Measurements from ENCODE around the gene HASPIN.

Gene HASPIN

DNA sequence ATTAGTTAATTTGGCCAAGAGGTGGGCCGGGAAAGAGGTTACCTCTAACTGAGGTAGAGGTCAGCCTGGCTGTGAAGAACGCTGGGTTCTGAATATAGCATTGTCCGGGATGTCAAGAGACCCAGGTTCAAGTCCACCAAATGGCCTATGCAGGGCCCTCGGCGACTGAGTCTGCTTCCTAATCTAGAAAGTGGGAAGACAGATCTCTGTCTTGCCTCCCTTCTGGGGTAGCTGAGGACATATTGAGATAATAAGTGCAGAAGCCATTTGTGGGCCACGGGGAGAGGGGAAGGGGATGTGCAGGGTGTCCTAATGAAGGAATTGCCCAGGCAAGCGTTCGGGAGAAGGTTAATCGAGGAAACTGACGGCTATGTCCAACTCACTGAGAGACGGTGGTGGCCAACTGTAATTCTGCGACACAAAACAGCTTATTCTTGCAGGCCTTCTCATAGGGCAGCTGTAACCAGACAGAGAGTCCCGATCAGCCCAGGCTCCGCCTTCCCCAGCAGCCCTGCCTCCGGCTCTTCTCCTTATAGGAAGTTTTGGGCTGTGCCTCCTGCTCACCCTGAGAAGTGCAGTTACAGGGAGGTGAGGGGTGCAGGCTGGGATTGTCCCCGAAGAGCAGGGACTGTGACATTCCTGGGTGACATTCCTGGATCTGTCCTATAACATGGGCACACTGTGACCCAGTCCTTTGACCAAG is 15.9 kb downstream of the HASPIN start:
- no peak for DNase-seq

DNA sequence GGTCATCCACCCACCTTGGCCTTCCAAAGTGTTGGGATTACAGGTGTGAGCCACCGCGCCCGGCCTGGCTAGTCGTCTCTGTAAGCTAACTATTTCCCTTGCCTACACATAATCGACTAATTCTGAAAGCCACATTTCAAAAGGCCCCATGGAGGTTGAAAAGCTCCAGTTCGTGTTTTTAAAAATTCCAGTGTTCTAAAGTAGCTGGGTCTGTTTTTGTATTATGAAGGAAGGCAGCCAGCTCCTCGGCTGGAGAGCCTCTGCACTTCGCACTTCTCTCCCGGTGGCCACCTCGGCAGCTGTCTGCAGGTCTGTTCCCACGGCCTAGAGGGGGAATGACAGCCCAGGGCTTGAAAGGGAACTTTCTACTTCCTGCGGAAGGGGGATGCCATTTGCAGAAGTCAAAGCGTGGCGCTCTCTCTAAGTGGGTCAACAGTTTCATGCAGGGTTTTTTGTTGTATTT is 16.9 kb downstream of the HASPIN start:
- DNase-seq, result no peak

DNA sequence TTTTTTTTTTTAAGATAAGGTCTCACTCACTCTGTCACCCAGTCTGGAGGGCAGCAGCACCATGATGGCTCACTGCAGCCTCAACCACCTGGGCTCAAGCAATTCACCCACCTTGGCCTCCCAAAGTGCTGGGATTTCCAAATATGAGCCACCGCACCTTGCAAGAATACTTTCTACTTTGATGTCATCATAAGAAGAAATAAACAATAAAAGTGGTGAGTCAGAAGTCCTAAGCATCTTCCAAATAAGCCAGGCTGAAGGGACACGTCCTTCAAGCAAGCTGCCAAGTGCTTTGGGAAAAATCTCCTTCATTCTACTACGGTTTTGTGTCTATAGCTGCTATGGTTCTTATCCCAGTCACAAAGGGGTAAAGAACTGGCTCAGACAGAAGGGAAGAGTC is 20.3 kb downstream of the HASPIN start:
- no peak for DNase-seq

DNA sequence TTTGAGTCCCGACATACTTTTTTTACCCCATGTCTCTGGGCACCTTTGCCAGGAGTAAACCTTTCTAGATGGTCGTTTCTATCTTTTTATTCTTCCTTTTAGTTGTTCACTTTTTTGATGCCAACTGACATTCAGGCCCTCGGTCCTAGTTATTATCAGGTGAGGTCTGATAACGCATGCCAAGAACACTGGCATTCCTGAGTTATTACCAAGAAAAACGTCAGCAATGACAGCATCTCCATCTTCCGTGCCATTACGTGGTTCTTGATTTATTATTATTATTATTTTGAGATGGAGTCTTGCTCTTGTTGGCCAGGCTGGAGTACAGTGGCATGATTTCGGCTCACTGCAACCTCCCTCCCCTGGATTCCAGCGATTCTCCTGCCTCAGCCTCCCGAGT is 21.4 kb downstream of the HASPIN start:
- no peak for DNase-seq

DNA sequence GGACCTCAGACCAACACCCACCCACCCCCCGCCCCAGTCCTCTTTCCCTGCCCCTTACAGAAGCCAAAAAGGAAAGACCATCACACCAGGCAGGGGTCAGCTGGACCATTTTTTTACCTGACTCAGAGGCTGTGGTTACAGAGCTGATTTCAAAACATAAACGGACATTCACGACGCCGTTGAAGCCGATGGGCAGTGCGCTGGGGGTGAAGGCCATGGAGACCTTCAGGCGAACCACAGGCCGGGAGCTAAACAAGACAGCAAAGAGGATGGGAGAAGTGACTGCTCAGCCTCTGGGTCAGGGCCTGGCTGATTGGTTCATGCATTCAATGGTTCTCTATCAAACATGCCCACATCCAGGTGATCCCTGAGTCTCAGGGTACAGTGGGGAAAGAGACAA is 24.1 kb downstream of the HASPIN start:
- no peak for DNase-seq

DNA sequence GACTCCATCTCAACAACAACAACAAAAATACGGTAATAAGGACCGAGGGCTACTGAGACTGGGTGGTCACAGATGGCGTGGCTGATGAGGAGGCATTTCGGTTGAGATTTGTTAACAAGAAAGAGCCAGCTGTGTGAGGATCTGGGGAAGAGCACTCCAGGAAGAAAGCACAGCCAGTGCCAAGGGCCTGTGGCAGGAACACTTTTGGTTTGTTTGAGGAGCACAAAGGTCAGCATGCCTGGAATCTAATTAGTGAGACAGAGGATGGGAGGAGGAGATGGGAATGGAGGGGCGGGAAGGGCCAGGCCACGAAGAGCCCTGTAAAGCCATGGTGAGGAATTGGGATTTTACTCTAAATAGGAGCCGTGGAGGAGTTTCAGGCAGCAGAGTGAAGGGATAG is 24.9 kb downstream of the HASPIN start:
- DNase-seq, result no peak

DNA sequence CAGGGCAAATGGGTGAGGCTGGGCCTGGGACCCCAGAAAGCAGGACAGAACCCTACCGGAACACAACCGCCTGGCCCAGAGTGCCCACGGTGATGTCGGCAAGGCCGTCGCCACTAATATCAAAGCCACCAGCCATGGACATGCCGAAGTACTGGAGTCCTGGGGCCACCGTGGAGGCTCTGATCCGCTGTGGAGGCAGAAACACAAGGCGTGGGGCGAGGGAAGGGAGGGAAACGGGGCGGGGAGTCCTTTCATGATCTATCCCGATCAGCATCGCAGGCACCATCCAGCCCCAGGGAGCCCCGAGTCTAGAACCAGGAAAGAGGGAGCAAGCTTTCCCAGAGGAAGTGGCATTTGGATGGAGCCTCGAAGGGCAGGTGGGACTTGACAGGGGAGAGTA is 26.6 kb downstream of the HASPIN start:
- no peak for DNase-seq

DNA sequence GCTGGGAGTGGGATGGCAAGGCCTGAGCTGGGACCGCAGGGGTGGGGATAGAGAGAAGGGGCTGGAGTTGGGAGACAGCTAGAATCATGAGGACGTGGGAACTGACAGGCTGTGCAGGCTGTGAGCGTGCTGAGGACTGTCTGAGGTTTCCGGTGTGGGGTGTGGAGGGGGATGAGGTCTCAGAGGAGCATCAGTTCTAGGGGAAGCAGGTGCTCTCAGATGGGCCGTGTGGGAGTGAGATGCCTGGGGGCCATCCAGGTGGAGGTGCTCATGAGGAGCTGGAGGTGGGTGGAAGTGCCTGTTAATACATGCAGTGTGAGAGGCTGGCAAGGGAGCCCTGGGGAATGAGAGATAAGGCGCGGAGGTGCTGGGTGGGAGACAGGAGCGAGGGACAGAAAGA is 27.2 kb downstream of the HASPIN start:
- DNase-seq, result no peak

DNA sequence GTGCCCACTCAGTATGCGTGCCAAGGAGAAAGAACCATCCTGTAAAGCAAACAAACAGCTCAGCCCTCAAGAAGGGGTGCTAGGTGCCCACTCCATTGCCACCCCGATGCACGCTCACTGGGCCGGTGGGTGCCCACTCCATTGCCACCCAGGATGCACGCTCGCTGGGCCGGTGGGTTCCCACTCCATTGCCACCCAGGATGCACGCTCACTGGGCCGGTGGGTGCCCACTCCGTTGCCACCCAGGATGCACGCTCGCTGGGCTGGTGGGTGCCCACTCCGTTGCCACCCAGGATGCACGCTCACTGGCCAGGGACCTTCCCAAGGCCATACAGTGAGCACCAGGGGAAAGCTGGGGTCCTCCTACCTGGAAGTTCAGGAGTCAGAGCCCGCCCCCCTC is 28.1 kb downstream of the HASPIN start:
- no peak for DNase-seq

DNA sequence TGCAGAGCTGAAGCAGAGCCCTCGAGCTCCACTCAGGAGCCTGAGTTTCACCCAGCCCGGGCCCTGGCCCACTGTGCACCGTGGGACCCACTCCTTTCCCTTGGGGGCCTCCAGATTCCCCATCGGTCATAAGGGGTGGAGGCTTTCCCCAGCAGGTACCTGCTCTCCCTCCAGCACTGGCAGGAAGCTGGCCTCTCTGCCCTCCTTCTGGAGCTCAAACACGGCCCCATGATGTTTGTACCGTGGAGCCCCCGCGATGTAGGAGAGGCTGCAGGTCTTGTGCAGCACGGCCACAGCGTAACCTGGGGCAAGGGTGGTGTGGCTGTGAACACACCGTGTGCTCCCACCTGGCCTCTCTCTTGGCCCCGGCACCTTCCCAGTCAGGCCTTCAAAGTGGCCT is 29.9 kb downstream of the HASPIN start:
- no peak for DNase-seq

DNA sequence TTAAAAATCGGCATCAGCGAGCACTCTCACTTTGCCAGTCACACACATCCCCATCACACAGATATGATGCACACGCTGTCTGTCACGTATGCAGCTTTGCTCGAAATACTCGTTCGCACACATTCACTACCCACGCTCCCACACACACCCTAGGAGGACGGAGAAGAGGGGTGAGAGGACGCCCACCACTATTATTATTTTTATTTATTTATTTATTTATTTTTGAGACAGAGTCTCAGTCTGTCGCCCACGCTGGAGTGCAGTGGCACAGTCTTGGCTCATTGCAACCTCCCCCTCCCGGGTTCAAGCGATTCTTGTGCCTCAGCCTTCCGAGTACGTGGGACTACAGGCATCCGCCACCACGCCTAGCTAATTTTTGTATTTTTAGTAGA is 30.4 kb downstream of the HASPIN start:
- DNase-seq, result no peak

DNA sequence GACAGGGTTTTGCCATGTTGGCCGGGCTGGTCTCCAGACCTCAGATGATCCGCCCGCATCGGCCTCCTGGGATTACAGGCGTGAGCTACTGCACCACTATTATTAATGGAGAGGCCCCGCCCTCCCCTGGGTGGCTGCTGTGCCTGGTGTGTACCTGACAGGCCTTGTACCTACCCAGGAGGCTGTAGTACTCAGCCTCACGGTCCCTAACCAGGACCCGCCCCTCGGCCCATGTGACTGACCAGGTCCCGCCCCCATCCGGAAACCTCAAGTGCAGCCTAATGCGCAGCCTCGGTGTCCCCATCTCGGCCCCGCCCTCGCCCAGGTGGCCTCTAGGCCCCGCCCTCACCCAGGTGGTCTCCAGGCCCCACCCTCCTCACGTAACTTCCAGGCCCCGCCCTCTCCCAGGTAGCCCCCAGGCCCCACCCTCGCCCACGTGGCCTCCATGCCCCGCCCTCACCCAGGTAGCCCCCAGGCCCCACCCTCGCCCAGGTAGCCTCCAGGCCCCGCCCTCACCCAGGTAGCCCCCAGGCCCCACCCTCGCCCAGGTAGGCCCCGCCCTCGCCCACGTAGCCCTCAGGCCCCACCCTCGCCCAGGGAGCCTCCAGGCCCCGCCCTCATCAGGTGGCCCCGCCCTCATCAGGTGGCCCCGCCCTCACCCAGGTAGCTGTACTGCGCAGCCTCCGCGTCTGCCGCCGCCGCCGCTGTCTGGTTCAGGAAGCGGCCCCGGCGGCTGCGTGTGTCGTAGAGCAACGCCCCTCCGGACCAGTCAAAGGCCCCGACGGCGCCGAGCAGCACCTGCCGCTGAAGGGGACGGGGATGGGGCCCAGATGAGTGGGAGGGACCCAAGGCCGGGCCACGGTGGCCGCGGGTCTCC is 31.0 kb downstream of the HASPIN start:
- peak; percentile 34 for DNase-seq

DNA sequence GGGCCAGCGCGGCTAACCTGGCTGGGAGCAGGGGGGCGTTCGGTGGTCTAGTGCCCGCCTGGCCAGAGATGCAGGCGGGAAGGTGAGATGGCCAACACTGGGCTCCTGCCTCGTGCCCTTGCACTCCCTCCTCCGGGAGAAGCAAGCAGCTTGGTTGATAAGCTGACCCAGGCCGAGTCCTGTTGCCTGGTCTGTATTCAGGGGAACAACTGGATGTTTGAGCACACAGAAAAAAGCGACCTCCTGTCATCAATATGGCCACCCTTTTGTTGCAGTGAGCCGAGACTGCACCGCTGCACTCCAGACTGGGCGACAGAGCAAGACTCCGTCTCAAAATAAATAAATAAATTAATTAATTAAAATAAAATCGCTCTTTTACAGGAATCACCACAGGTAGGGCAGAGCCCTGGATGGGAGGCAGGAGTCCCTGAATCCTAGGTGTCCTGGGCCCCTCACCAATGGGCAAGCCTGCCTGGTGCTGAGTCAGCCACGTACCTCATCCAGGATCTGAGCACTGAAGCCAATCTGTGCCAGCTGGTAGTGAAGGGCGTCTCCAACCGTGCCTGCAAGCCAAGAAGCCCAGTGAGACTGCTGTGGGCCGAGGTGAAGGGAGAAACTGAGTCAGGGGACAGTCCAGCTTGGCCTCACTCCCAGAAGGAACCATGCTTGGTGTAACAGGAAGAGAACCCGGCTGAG is 31.8 kb downstream of the HASPIN start:
- no peak for DNase-seq

DNA sequence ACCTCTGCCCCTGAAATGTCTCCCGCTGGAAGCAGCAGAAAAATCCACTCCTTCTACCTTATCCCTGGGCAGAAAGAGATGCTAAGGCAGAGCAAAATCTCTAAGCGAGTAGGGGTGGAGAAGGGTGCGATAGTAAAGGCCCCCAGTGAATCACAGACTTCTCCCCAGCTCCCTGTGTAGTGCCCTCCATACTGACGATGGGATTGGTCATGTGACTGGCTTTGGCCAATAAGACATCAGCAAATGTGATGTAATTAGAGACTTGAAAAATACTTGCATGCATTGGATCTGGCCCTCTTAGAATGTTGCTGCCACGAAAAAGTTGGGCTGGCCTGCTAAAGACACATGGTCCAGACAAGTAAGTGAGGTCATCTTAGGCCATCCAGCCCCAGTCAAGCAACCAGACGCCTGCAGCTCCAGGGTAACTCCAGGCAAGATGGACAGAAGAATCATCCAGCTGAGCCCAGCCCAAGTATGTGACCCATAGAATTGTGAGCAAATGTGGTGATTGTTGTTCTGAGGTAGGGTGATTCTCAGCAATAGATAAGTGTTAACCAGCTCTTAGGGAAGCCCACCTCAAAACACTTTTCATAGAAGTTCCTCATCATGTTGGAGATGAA is 36.0 kb downstream of the HASPIN start:
- DNase-seq, result no peak

DNA sequence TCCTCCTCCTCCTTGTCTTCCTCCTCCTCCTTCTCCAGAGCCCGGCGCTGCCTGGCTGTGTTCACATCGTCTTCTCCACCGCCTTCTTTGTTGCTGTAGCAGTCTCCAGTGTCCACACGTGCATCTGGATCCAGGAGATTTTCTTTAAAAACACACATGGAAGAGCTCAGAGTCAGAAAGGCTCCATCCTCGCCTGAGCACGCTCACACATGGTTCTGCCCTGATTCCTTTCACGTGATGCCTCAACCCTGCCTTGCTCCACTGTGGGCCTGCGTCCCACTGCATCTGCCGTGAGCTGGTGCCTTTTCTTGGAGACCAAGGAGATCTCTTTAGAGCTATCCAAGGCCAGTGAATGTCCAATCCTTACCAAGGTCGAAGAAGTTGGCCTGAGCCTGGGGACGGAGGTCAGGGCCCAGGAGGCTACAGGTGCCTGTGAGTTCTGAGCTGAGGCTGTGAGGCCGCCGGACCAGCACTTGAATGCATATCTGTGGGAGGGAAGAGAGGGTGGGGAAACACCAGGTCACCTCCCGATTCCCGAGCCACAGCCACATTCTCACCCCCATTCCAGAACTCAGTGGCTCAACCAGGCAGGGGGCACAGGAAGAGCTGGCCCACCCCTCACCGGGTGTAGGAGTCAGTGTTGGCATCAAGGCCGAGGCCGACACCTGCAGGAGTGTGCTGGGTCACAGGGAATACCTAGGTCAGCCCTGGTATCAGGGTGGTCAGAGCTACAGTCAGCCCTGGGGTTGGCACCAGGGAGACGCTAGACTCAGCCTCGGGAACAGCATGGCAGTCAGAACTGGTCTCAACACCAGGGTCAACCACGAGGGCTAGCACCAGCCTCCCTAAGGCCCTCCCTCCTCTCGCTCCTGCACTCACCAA is 37.6 kb downstream of the HASPIN start:
- no peak for DNase-seq

DNA sequence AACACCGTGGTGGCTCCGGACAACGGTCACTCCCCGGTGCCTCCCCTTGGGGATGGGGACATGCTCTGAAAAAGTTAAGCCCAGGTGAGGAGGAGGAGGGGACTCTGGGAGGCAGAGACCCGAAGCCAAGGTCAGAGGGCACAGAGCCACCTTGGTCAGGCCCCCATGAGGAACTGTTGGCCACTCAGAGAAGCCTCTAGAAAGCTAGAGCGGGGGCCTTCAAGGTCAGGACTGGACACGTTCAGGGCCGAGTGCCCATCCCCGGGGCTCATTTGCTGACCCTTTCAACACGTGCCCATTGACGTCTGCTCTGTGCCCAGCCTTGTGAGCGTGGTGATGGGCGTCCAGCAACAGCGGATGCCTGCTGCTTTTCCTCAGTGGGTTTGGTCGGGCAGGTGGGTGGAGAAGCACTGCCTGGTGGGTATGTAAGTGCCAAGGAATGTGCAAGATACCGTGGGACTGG is 38.2 kb downstream of the HASPIN start:
- DNase-seq, result no peak

DNA sequence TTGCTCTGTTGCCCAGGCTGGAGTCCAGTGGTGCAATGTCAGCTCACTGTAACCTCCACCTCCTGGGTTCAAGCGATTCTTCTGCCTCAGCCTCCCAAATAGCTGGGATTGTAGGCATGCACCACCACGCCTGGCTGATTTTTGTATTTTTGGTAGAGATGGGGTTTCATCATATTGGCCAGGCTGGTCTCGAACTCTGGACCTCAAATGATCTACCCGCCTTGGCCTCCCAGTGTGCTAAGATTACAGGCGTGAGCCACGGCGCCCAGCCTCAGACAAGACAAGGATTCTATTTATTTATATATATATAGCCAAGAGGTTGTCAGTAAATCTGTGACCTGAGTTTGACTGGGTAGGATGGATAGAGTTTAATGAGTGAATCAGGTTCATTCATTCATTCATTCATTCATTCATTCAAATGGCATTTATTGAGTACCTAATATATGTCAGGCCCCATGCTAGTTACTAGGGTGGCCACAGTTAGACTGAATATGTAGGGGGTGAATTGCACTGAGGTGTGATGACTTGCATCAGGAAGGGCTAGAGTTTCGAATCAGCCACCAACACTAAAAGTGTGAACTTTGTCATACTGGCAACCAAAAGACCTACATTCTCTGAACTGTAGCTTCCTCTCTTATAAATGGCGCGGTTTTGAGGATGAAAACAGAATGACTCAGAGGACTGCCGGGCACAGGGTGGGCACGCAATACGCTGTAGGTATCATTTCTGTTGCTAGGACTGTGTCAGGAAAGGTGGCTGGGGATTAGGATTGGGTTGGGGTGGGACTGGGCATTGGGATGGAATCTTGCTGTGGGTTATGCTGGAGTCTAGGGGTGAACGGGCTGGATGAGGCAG is 39.4 kb downstream of the HASPIN start:
- DNase-seq, result no peak

DNA sequence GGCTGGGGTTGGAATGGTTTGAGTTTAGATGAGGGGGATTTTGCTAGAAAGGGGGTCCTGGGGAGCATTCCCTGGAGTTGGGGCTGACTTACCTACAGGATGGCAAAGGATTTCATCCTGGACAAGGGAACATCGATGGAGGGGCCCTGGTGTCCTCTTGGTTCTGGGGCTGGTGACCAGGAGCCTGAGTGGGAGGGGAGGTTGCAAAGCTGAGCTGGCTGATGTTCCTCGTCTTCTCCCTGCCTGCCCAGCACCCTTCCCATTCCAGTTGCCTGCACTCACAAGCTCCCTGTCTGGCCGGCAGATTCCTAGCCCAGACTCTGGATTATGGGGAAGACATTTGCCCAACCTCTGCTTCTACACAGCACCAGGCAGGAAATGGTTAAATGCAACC is 40.1 kb downstream of the HASPIN start:
- no peak for DNase-seq

DNA sequence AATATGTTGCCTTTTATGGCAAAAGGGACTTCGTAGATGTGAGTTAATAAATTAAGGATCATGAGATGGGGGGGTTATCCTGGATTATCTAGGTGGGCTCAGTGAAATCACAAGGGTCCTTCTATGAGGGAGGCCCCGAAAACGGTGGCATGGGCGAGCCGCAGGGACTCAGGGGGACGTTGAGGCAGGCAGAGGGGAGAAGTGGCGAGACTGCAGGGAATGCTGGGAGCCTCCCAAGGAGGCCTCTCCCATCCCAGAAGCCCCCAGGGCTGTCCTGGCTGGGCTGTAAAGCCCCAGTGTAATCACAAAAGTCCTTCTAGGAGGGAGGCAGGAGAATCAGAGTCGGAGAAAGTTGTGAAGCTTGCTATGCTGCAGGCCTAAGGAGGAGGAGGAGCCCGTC is 42.3 kb downstream of the HASPIN start:
- DNase-seq, result no peak

DNA sequence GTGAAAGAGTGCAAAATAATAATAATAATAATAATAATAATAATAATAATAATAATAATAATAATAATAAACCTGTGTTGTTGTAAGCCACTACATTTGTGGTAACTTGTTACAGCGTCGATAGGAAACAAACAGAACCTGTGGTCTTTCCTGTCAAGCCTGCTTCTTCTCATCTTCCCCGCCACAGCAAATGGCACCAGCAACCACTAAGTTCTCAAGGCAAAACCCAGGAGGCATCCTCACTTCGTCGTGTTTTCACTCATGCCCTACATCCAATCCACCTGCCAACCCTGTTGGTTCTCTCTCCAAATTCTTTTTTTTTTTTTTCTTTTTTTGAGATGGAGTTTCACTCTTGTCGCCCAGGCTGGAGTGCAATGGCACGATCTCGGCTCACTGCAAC is 43.1 kb downstream of the HASPIN start:
- no peak for DNase-seq

DNA sequence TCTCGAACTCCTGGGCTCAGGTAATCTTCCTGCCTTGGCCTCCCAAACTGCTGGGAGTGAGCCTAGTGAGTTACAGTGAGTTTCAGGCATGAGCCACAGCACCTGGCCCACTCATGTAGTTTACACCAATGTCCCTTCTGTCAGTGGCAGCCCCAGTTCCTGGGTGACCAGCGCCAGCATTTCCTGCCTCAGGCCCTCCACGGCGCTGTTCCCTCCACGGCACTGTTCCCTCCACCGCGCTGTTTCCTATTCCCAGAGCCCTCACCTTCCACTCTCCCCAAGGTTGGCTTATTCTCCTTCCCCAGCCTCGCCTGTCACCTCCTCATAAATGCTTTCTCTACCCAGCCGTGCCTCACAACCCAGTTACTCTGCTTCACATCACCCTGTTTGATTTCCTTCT is 44.6 kb downstream of the HASPIN start:
- no peak for DNase-seq

Measured in 8988T (cell line).